Stimulated activated CD8-positive, alpha-beta memory T cell treated with anti-CD3 and anti-CD28 coated beads, Interleukin-7, amount 100 ng/mL, for 48 hours (primary cell): ENCODE data around the gene MXRA8.
"Not testable (repeated sequence)": the region's sequence is repeated elsewhere in the genome, so short reads cannot be mapped to it uniquely, and the experiment has no call there.

Source experiments
- DNase-seq, 2 donors: peaks; one replicate each; pipeline ENCODE4 v3.0.0-alpha.2; 2020; ENCODE audit warnings: low read depth in 1 of 2; ENCODE audit errors: extremely low read depth in 1 of 2

The MXRA8 gene

DNA sequence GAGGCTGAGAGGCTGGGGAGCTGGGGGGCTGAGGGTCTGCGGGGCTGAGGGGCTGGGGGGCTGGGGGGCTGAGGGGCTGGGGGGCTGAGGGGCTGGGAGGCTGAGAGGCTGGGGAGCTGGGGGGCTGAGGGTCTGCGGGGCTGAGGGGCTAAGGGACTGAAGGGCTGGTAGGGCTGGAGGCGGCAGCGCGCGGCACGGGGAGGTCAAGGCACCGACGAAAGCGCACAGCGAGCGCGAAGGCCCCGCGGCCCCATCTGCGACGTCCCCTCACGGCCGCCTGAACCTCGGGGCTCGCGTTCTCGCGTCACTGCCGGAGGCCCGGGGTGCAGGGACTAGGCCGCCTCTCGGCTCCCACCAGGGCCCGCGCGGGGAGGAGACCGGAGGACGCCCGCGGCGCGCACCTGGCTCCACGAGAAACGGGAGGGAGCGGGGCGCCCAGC is 34.3 kb downstream of the MXRA8 start:
- no peak for DNase-seq

DNA sequence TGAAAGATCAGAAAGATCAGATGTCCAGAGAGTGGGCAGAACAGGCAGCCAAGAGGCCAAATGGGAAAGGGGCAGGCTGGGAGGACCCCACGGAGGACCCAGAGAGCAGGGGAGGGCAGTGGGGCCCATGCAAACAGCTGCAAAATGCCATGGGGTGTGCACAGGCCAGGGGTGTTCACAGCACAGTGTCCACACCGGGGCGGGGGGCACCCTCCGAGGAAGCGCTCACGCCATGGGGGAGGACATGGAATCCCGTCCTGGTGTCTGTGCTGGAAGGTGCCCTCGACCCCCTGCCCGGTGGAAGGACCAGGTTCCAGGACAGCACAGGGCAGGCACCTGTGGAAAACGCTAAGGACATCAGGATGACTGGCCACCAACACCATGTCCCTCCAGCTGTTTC is 35.4 kb downstream of the MXRA8 start:
- DNase-seq: no peak

DNA sequence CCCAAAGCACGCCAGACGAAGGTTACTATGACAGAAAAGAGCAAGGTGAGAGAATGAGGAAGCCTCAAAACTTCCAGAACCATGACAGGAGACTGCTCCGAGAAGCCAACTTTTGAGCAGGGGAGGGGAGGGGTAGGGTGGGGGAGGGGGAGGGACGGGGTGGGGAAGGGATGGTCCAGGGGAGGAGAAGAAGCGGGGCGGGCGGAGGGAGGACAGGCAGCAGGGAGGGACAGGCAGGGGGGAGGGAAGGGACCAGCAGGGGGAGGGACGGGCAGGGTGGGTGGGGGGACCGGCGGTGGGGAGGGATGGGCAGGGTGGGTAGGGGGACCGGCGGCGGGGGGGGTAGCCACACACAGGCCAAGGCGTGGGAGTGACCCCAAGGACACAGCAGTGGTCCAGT is 35.9 kb downstream of the MXRA8 start:
- no peak for DNase-seq

DNA sequence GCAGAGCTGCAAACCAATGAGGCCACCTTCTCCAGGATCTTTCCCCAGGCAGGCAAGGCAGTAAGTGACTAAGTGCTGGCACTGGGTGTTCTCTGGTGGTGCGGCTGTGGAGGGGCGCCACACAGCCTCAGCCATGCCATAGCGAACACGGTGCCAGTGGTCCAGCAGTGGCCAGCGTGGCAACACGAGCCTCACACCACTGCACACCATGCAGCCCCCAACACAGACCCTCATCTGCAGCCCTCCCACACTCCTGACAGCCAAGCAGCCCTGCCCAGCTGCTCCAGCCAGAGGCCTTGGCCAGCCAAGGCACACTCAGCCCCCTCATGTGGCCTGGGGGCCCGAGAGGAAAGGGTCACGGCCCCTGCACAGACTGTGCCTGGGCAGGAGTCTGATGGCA is 36.9 kb downstream of the MXRA8 start:
- DNase-seq: no peak

DNA sequence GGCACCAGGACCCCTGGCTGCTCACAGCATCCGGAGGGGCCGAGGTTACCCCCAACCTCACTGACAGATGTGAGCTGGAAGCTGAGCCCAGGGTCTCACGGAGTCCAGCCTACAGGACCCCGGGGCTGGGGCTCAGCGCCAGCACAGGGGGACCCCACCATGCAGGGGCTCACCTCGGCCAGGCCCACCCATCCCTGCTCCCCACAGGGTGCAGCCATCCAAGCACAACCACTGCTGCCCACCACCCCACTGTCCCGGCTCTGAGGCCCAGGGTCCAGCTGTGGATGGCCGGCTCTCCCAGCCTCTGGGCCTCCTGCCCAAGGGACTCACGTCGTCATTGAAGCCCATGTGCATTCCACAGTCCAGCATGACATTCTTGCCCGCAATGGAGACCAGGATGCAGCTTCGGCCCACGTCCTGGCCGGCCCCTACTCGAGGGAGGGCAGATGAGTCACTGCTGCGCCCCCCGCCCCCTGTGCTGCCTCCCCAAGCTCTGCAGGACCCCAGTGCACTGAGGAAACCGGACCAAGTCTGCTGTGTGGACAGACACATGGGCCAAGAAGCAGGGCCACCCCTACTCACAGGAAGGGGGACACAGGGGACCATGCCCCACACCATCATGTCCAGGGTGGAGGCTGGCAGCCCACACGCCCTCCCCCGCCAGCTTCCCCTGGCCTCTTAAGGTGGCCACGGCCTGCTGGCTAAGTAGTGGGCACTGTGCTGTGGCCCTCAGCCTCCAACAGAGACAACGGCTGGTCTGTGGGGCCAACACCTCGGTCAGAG is 37.5 kb downstream of the MXRA8 start:
- DNase-seq: no peak

DNA sequence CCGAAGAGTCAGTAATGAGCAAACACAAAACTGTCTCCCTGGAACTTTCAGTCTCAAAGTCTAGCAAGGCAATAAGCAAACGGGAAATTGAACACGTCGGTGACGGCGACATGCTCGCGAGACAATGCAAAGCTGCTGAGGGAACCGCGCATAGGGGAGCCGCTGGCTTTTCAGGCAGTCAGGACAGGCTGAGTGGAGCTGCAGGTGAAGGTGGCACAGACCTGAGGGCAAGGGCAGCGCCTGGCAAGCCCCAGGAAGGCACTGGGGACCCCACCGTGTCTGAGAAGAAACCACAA is 38.8 kb downstream of the MXRA8 start:
- no peak for DNase-seq

DNA sequence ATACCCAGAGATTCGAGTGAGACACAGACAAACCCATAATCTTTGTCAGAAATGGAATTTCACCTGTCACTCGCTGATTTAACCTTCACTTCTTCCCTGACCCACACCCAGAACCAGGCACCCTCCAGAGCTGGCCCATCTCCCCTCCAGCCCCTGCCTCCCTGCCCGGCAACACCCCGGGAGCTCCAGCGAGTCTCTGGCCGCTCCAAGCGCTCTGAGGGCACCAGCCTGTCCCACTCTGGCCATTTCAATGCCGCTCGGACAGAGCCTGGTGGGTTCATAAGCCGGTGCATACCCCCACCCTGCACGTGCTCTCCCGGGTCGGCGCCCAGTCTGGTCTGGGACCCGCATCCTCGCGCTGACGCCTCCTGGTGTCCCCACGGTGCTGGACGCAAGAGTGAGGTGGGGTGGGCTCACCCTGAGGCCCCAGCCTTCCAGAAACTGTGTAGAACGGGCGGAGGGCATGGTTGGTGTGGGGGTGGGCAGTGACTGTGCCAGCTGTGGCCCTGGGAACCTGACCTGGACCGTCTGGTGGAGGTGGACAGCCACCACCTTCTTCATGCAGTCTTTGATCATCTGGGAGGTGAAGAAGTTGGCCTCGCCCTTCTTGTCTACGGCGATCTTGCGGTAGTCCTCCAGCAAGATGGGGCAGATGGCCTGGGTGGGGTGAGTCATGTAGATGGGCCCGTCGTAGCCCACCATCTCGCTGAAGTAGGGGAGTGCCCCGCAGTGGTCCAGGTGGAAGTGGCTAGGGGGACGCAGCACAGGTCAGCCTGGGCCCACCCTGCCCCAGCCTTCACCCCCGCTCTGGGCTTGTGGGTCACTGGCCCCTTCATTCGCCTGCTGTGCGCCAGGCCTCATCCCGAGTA is 39.3 kb downstream of the MXRA8 start:
- no peak for DNase-seq

DNA sequence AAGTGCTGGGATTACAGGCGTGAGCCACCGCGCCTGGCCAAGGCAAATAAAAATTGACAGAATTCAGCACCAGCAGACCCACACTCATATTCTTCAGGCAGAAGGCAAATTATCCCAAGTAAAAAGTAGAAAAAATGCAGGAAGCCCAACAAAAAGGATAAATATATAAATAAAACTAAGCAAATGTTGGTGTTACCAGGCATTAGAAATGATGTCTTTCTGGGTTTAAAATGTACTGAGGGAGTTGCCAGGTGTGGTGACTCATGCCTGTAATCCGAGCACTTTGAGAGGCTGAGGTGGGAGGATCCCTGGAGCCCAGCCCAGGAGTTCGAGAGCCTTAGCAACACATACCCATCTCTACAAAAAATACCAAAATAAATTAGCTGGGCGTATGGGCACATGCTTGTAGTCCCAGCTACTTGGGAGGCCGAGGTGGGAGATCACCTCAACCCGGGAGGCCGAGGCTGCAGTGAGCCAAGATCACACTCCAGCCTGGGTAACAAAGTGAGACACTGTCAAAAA is 40.2 kb downstream of the MXRA8 start:
- no peak for DNase-seq

DNA sequence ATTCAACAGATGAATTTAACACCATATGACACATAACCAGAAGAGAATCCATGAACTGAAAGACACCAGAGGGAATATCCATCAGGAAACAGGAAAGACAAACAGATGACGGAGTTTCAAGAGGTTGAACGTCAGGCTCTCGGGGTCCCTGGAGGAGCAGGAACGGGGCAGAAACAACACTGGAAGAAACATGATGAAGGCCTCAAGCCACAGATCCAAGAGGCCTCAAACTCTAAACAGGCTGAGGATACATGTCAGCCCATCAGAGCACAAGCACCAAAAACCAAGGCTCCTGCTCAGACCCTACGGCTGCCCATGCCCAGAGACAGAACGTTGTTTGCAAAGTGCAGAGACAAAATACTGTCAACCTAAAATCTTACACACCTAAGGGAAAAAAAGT is 40.9 kb downstream of the MXRA8 start:
- no peak for DNase-seq

DNA sequence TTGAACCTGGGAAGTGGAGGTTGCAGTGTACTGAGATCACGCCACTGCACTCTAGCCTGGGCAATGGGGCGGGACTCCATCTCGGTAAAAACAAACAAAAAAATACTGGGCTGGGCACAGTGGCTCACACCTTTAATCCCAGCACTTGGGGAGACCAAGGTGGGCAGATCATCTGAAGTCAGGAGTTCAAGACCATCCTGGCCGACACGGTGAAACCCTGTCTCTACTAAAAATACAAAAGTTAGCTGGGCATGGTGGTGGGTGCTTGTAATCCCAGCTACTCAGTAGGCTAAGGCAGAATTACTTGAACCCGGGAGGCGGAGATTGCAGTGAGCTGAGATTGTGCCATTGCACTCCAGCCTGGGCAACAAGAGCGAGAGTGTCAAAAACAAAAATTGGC is 42.2 kb downstream of the MXRA8 start:
- not testable (repeated sequence) for DNase-seq

DNA sequence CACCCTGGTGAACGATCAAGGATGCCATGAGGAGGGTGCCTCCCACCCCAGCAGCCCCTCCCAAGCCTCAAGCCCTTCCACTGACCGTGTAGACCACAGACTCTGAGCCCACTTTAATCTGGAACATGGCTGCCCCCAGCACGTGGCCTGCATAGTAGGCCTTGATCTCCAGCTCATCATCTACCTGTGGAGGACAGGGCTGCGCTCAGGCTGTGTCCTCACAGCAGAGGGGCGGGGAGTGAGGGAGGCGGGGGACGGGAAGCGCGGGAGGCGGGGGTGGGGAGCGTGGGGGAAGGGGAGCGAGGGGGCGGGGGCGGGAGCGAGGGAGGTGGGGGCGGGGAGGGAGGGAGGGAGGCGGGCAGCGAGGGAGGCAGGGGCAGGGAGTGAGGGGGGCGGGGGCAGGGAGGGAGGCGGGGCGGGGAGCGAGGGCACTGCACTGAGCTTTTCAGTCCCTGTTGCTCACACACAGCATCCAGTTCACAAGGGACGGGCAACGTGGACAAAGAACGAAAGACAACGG is 42.9 kb downstream of the MXRA8 start:
- no peak for DNase-seq

DNA sequence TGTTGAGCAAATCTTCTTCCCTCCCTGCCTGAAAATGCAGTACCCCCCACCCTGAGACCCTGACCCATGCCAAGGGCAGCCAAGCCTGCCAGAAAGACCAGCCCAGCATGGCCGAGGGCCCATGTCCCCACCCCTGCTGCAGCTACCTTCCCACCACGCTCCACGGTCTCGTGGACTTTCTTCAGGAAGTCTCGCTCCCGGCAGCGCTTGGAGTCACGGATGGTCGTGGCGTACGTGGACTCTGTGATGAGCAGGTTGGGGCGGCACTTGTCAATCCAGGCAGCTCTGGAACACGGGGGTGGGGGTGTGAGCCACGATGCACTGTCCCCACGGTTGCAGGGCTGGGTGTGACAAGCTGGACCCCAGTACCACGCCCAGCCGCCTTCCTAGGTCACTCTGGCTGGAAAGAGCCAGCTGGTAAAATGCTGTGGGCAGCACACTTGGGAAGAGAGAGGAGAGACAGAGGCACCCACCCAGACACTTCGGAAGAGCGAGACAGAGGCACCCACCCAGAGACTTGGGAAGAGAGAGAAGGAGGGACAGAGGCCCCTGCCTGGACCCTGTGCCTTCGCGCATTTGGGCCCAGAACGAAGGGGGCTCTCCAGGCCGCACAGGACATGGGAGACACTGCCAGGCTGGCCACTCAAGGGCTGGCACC is 43.5 kb downstream of the MXRA8 start:
- DNase-seq: no peak

DNA sequence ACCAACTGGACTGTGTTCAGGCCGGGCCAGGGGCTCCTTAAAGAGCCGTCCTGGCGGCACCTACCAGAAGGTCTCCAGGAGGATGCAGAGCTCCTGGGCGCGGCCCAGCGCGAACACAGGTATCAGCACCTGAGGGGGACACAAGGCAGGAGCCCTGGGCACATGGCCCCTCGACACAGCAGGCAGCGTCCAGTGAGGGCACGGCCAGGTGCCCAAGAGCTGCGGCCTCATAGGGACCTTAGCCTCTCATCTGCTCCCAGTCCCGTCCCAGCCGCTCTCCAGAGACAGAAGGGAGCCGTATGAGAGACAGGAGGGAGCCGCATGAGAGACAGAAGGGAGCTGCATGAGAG is 44.1 kb downstream of the MXRA8 start:
- DNase-seq: no peak

DNA sequence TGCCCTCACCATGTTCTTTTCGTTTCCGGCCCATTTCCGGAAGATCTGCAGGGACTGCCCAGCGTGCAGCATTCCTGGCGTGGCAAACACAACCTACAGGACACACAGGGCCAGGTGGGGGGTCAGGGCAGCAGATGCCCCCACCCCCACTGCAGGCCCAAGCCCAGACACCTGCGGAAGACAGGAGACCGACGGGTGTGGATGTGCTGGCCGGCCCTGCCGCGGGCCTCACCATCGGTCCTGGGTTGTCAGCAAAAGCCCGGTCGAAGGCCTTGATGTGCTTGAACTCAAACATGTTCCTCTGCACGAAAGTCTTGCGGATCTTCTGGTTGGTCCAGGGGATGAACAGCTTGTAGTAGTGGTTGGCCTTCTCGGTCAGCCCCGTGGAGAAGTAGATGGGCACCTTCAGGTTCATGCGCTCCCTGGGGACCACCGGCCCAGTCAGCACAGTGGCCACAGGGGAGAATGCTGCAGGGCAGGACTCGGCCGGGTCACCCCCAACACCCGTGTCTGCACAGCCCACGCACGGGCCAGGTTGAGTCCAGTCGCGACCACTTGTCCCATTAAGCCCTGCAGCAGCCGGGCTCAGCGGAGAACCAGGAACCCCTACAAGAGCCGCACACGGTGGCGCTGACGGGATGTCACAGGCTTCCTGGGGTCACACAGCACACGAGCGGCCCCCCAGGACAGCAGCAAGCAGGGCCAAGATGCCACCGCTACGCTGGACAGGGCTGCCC is 44.7 kb downstream of the MXRA8 start:
- no peak for DNase-seq

DNA sequence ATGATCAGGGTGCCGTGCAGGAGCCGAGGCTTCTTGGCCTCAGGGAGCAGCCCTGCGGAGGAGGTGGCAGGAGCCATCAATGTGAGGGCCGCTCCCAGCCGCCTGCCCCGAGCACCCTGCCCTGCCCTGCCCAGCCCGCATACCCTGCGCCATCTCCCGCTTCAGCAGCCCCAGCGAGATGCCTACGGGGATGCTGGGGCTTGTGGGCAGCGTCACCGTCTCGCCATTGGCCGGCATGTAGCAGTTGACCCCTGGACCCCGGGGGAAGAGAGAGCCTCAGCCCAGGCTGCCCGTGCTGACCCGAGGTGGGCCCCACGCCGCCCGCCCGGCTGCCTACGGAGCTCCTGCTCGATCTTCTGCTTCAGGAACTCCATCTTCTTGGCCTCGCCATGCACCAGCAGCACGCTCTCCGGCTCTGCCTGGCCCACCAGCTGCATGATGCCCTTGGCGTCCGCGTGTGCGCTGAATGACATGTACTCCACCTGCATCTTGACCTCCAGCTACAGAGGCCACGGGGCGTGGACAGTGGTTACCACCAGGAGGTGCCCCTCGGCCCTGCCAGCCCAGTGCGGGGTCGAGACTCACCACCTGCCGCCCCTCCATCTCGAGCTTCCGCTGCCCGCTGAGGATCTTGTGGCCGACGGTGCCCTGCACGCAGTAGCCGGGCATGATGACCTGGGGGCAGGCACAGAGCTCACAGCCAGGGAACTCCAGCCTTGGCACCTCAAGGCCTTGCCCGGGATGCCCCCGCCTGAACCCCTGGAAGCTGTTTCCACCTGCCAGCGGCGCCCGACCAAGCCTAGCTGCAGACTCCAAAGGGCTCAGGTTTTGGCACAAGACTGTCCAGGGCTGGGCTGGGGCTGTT is 45.7 kb downstream of the MXRA8 start:
- DNase-seq: no peak

DNA sequence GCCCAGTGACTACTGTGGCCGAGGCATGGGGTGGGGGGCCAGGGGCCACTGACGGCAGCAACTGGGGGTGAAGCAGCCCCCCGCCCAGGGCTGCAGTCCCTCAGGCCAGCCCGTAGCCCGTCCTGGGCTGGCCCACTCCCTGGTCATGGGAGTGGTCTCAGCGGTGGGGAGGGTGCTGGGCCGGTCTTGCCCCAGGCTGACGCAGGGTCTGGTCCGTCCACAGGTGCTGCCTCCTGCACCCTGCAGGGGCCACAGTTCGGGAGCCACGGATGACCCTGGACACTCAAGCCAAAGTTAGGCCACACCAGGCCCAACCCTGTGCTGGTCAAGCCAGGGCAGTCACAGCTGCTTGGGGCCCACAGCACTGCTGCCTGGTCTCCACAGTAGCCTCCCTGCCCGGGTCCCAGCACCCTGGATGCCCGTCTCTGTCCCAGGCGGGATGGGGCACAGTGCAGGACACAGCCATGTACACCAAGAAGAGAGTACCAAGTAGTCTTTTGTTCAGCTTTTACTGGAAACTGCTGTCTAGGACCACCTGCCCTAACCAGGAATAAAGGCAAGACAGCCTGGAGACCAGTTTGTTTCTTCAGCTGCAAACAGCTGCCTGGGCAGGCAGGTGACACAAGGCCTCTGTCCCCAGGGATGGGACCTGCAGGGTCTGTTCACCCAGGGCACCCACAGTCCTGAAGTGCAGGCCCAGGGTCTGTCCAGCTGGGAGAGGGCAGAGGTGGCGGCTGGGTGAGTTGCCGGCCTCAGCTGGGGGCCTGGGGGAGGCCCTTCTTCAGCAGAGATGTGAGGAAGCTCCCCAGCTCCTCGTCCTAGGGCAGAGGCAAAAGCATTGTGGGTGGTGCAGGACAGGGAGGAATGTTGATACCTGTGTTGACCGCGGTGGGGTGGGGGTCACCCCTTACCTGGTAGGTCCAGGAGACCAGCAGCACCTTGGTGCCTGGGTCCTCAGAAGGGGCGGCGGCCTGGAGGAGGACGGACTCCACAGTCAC is 46.9 kb downstream of the MXRA8 start:
- DNase-seq: no peak

DNA sequence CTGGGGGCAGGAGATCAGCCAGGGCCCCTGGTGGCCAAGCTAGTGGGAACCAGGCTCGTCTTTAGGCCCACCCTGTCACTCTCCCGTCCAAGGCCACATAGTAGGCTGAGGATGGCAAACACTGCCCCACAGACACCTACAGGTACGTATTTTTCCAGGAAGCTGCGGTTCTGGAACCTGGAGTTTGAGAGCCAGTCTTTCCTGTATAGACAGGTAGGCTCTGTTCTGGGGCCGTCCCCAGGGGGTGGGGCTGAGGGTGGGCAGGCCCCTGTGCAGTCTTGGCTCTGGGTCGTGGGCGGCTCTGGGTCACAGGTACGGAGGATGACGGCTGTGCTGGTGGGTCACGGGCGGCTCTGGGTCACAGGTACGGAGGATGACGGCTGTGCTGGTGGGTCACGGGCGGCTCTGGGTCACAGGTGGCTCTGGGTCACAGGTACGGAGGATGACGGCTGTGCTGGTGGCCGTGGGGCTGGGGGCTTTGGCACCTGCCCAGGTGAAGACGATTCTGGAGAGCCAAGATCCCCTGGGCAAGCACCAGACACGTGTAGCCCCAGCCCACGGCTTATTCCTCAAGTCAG is 47.8 kb downstream of the MXRA8 start:
- DNase-seq: no peak

DNA sequence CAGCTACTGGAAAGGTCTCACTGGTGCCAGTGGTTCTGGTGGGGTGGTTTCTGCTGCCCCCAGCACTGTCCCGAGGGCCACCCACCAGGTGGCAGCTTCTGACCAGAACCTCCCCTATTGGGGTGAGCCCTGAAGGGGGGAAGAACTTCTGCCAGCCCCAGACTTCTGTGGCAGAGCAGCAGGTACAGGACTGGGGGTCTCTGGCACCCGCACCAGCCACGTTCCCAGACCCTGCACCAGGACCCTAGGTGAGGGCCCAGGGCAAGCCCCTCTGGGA is 48.3 kb downstream of the MXRA8 start:
- DNase-seq: no peak
